ENCODE measurements around the gene SIX4. TPM values are rescaled to one million over a fixed set of nuclear protein-coding genes. Genes with fewer than 3 reads are reported as not detected.

The SIX4 gene
- total RNA-seq, 1 donor: 16.3 TPM

- DNase-seq (ENCODE audit: low read depth): no peak
- H3K4me3 ChIP-seq (ENCODE audit: low read depth, low read length): no peak overlapping the region
- TF ChIP-seq, protein P1, sequence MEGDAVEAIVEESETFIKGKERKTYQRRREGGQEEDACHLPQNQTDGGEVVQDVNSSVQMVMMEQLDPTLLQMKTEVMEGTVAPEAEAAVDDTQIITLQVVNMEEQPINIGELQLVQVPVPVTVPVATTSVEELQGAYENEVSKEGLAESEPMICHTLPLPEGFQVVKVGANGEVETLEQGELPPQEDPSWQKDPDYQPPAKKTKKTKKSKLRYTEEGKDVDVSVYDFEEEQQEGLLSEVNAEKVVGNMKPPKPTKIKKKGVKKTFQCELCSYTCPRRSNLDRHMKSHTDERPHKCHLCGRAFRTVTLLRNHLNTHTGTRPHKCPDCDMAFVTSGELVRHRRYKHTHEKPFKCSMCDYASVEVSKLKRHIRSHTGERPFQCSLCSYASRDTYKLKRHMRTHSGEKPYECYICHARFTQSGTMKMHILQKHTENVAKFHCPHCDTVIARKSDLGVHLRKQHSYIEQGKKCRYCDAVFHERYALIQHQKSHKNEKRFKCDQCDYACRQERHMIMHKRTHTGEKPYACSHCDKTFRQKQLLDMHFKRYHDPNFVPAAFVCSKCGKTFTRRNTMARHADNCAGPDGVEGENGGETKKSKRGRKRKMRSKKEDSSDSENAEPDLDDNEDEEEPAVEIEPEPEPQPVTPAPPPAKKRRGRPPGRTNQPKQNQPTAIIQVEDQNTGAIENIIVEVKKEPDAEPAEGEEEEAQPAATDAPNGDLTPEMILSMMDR (IDR thresholded peaks at IDR 0.05; ENCODE audit: insufficient read depth, low read length): no peak
These were observed 13.7 kb downstream of the SIX4 start for GRCh38 chr14:60710494-60710893.

DNA sequence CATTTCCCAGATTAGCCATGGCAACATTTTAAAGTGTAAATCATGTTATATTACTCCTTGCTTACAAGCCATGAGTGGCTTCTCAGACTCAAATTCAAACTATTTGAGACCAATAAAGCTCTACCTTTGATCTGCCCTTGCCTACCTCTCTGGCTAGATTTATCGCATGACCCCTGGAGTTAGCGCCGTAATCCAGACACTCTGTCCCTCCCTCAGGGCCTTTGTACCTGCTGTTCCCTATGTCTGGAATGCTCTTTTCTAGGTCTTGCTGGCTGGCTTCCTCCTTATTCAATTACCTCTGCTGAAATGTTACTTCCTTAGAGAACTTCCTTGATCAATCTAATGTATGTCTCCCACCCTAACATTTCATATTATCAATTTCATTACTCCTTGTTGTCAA, 16.3 kb downstream of the SIX4 start:
- TF ChIP-seq, protein P1 (IDR thresholded peaks at IDR 0.05; ENCODE audit: insufficient read depth, low read length): no peak
- no peak overlapping the region for H3K4me3 ChIP-seq (ENCODE audit: low read depth, low read length)
- DNase-seq (ENCODE audit: low read depth): no peak

GRCh38 chr14:60705100-60705499, 19.1 kb downstream of the SIX4 start:
- TF ChIP-seq, protein P1 (IDR thresholded peaks at IDR 0.05; ENCODE audit: insufficient read depth, low read length): no peak

DNA sequence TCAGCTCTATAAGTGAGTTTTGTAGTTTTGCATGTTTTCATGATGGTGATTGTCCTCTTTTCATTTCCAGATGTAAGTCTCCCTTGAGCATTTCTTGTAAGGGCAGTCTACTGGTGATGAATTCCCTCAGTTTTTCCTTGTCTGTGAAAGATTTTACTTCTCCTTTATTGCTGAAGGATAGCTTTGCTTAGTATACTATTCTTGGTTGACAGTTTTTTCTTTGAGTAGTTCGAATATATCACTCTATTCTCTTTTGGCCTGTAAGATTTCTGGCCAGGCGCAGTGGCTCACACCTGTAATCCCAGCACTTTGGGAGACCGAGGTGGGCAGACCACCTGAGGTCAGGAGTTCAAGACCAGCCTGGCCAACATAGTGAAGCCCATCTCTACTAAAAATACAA, 23.6 kb downstream of the SIX4 start:
- TF ChIP-seq, protein P1 (IDR thresholded peaks at IDR 0.05; ENCODE audit: insufficient read depth, low read length): no peak

More at GRCh38 chr14:60705100-60705499, 19.1 kb downstream of the SIX4 start:
- H3K4me3 ChIP-seq (ENCODE audit: low read depth, low read length): no peak overlapping the region
- DNase-seq (ENCODE audit: low read depth): no peak

DNA sequence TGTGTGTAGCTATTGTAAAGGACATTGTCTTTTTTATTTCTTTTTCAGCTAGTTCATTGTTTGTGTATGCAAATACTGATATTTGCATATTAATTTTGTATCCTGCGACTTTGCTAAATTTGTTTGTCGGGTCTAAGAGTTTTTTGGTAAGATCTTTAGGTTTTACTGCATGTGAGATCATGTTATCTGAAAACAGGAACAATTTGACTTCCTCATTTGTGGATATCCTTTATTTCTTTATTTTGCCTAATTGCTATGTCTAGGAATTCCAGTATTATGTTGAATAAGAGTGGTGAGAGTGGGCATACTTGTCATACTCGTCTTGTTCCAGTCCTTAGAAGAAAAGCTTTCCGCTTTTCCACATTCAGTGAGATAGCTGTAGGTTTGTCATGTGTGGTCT, 28.8 kb downstream of the SIX4 start:
- TF ChIP-seq, protein P1 (IDR thresholded peaks at IDR 0.05; ENCODE audit: insufficient read depth, low read length): no peak
- DNase-seq (ENCODE audit: low read depth): no peak
- no peak overlapping the region for H3K4me3 ChIP-seq (ENCODE audit: low read depth, low read length)

More for the DNA sequence above, 23.6 kb downstream of the SIX4 start:
- no peak overlapping the region for H3K4me3 ChIP-seq (ENCODE audit: low read depth, low read length)
- no peak for DNase-seq (ENCODE audit: low read depth)

- H3K4me3 ChIP-seq (ENCODE audit: low read depth, low read length): no peak overlapping the region
- no peak for DNase-seq (ENCODE audit: low read depth)
- TF ChIP-seq, protein P1 (IDR thresholded peaks at IDR 0.05; ENCODE audit: insufficient read depth, low read length): no peak
These were observed 32.6 kb downstream of the SIX4 start for GRCh38 chr14:60691383-60692113.

DNA sequence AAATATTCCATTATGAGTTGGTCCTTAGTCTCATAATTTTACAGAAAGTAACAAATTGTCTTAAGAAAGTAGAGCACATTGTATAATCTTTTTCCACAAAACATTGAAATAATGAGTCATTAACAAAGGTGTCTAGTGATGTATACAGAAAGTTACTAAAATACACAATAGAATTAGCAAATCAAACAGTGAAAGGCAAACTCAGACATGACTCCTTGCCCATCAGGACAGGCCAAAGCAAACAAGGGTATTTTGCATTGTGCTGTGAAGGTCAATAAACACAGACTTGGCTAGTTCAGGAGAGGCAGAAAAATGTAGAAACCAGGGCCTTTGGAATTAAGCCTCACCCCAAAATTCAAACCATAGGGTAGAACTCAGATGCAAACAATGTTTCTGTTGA, 37.3 kb downstream of the SIX4 start:
- H3K4me3 ChIP-seq (ENCODE audit: low read depth, low read length): no peak overlapping the region
- no peak for DNase-seq (ENCODE audit: low read depth)
- TF ChIP-seq, protein P1 (IDR thresholded peaks at IDR 0.05; ENCODE audit: insufficient read depth, low read length): no peak
